Mucosa of descending colon (tissue), 3 donors: Measurements from ENCODE around the gene PCDHGA11. TPM values are rescaled to one million over a fixed set of nuclear protein-coding genes. Genes with fewer than 3 reads are reported as not detected.

Experiments
- ATAC-seq: fragments of 200-7000 bp; cut with Tn5 transposase; one replicate; pipeline ENCODE4 v1.9.1; 2020; ENCODE audit warnings: mild to moderate bottlenecking, moderate library complexity
- DNase-seq, 3 donors: peaks; one replicate each; pipeline ENCODE4 v3.0.0-alpha.2; 2020
- H3K36me3 ChIP-seq: fragments of 200-600 bp; one replicate; pipeline ENCODE4 v1.8.0; 2021; ENCODE audit warnings: low read depth, mild to moderate bottlenecking
- H3K4me1 ChIP-seq: fragments of 200-600 bp; one replicate; pipeline ENCODE4 v1.8.0; 2021; ENCODE audit warnings: low read depth, mild to moderate bottlenecking
- H3K4me3 ChIP-seq: fragments of 200-600 bp; one replicate; pipeline ENCODE4 v1.8.0; 2021; ENCODE audit warnings: mild to moderate bottlenecking
- H3K9me3 ChIP-seq: fragments of 200-600 bp; one replicate; pipeline ENCODE4 v1.8.0; 2021; ENCODE audit warnings: mild to moderate bottlenecking
- CTCF ChIP-seq: fragments of 200-600 bp; IDR thresholded peaks from one replicate; pipeline ENCODE4 v1.8.0; 2022; ENCODE audit warnings: antibody characterized with exemption, mild to moderate bottlenecking
- intact Hi-C, 2 donors: fragments of 100-400 bp; cut with DNase I in 1 of 2; cut with micrococcal nuclease in 1 of 2; formaldehyde crosslinking; loops; one replicate each; pipeline versions ENCODE4 v1.11.0 to v1.11.1; 2022; cut with DNase I, micrococcal nuclease
- total RNA-seq, 3 donors: library from RNA; stranded (reverse); fragmentation: NEBNext Ultra II Directional in 2 of 3; extraction: Animal tissue kit (Norgen Biotek cat#: 25700) in 2 of 3; gene quantifications; one replicate each; pipeline versions ENCODE4 v1.2.1 to v1.2.4, GENCODE V29; 2021 to 2023
- donor health status: DM: no; HTN: no; CAD: no; lungs with moderate emphysema.
- donor health status: DM: no; HTN: no; CAD: no.
- donor health status: DM: no; HTN: yes; CAD: no.

Gene PCDHGA11
- total RNA-seq, 3 donors from 2014 or later: 1.8 to 5.6 (median 2.6) TPM

GRCh38 chr5:141398608-141399007 lies 22.2 kb upstream of the PCDHGA11 start:
- Histone ChIP-seq H3K9me3 (peaks cover 68% of the 10 kb centered on the region), H3K4me3 (no peak overlapping the region), H3K4me1 (no peaks in the 10 kb centered on the region), H3K36me3 (no peaks in the 10 kb centered on the region)
- DNase-seq: no peak
- ATAC-seq: no peak
- intact Hi-C loops: no loop called here
- TF ChIP-seq CTCF: no peak

GRCh38 chr5:141399555-141400258 lies 21.1 kb upstream of the PCDHGA11 start:
- no peak for ATAC-seq

GRCh38 chr5:141402553-141403243 lies 18.2 kb upstream of the PCDHGA11 start, which contains the start of gene PCDHGA9:
TSS of gene PCDHGA9 (plus strand) at chr5:141402778. CDS start at chr5:141402953, 175 bp downstream.
- Histone ChIP-seq H3K4me1 (no peaks in the 10 kb centered on the region), H3K4me3 (no peak within 1 kb of the TSS), H3K36me3 (no peaks in the 10 kb centered on the region), H3K9me3 (peaks cover 85% of the 10 kb centered on the region)
- ATAC-seq (peak; percentile 40), DNase-seq (peak in 1 of 3 donors; percentile 29)
- no peak for TF ChIP-seq CTCF
- intact Hi-C loops: no loop called here

More at GRCh38 chr5:141399555-141400258, 21.1 kb upstream of the PCDHGA11 start:
- H3K4me3 ChIP-seq: no peak overlapping the region
- DNase-seq: no peak
- TF ChIP-seq CTCF: no peak
- no peaks in the 10 kb centered on the region for H3K36me3 ChIP-seq
- H3K4me1 ChIP-seq: no peaks in the 10 kb centered on the region
- intact Hi-C loops: no loop called here
- peaks cover 69% of the 10 kb centered on the region for H3K9me3 ChIP-seq

GRCh38 chr5:141403387-141403786 lies 17.5 kb upstream of the PCDHGA11 start:
- intact Hi-C loops: no loop called here

More at GRCh38 chr5:141403387-141403786, 17.5 kb upstream of the PCDHGA11 start:
- Histone ChIP-seq H3K4me3 (no peak overlapping the region), H3K4me1 (no peaks in the 10 kb centered on the region), H3K9me3 (peaks cover 88% of the 10 kb centered on the region), H3K36me3 (no peaks in the 10 kb centered on the region)
- DNase-seq (no peak), ATAC-seq (no peak)
- TF ChIP-seq CTCF: no peak
